H9 (cell line): ENCODE results near the gene DEFB121. TPM values are rescaled to one million over a fixed set of nuclear protein-coding genes. Genes with fewer than 3 reads are reported as not detected.

ENCODE experiments used
- DNase-seq: peaks from one replicate; pipeline ENCODE4 v3.0.0-alpha.2; 2017
- H2AFZ ChIP-seq: one replicate; pipeline ENCODE4 v1.6.1; 2013; ENCODE audit warnings: mild to moderate bottlenecking, low read length, control low read depth, moderate library complexity
- H2AK5ac ChIP-seq: 2 replicates; pipeline ENCODE4 v1.6.1; 2013; ENCODE audit warnings: low read length, control low read depth, mixed read lengths; ENCODE audit not compliant: insufficient read length
- H2BK120ac ChIP-seq: one replicate; pipeline ENCODE4 v1.6.1; 2013; ENCODE audit warnings: low read depth, mild to moderate bottlenecking, low read length, control low read depth, inconsistent platforms; ENCODE audit not compliant: poor library complexity, severe bottlenecking
- H2BK12ac ChIP-seq: 2 replicates; pipeline ENCODE4 v1.6.1; 2013; ENCODE audit warnings: low read length, control low read depth, mixed read lengths, low read depth; ENCODE audit not compliant: insufficient read length
- H2BK15ac ChIP-seq: 2 replicates; pipeline ENCODE4 v1.6.1; 2013; ENCODE audit warnings: low read depth, low read length, control low read depth
- H2BK20ac ChIP-seq: one replicate; pipeline ENCODE4 v1.6.1; 2013; ENCODE audit warnings: low read depth, mild to moderate bottlenecking, low read length, control low read depth, inconsistent platforms; ENCODE audit not compliant: poor library complexity, severe bottlenecking
- H2BK5ac ChIP-seq: 2 replicates; pipeline ENCODE4 v1.6.1; 2013; ENCODE audit warnings: low read length, control low read depth, mixed read lengths; ENCODE audit not compliant: insufficient read length
- H3K14ac ChIP-seq: 2 replicates; pipeline ENCODE4 v1.6.1; 2013; ENCODE audit warnings: low read length, control low read depth; ENCODE audit not compliant: insufficient read depth
- H3K18ac ChIP-seq: 2 replicates; pipeline ENCODE4 v1.6.1; 2013; ENCODE audit warnings: low read depth, mild to moderate bottlenecking, mixed read lengths, low read length, control low read depth; ENCODE audit not compliant: insufficient read length
- H3K23ac ChIP-seq: 2 replicates; pipeline ENCODE4 v1.6.1; 2013; ENCODE audit warnings: low read length, control low read depth, mixed read lengths, low read depth; ENCODE audit not compliant: insufficient read length
- H3K23me2 ChIP-seq: 2 replicates; pipeline ENCODE4 v1.6.1; 2013; ENCODE audit warnings: low read depth, mild to moderate bottlenecking, mixed read lengths, low read length, control low read depth; ENCODE audit not compliant: insufficient read length, poor library complexity, severe bottlenecking
- H3K27ac ChIP-seq: 2 replicates; pipeline ENCODE4 v1.5.1; 2013; ENCODE audit warnings: low read length, control low read depth, mixed read lengths, low read depth; ENCODE audit not compliant: insufficient read length
- H3K27me3 ChIP-seq: 2 replicates; pipeline ENCODE4 v1.6.1; 2013; ENCODE audit warnings: low read length, control low read depth, inconsistent platforms; ENCODE audit not compliant: insufficient read depth
- H3K4ac ChIP-seq: 2 replicates; pipeline ENCODE4 v1.6.1; 2013; ENCODE audit warnings: low read depth, mild to moderate bottlenecking, control low read depth, inconsistent platforms, low read length, moderate library complexity
- H3K4me1 ChIP-seq: 2 replicates; pipeline ENCODE4 v1.6.1; 2013; ENCODE audit warnings: low read length, control low read depth, inconsistent platforms; ENCODE audit not compliant: insufficient read depth
- H3K4me2 ChIP-seq: 2 replicates; pipeline ENCODE4 v1.6.1; 2013; ENCODE audit warnings: low read length, control low read depth, mixed read lengths; ENCODE audit not compliant: insufficient read length, insufficient read depth
- H3K56ac ChIP-seq: 2 replicates; pipeline ENCODE4 v1.6.1; 2013; ENCODE audit warnings: low read depth, mild to moderate bottlenecking, mixed read lengths, low read length, control low read depth; ENCODE audit not compliant: insufficient read length
- H3K79me1 ChIP-seq: 2 replicates; pipeline ENCODE4 v1.6.1; 2013; ENCODE audit warnings: low read depth, mild to moderate bottlenecking, moderate library complexity, low read length, control low read depth, inconsistent platforms; ENCODE audit not compliant: insufficient read depth, poor library complexity, severe bottlenecking
- H3K79me2 ChIP-seq: 2 replicates; pipeline ENCODE4 v1.6.1; 2013; ENCODE audit warnings: low read length, control low read depth, inconsistent platforms; ENCODE audit not compliant: insufficient read depth
- H3K9ac ChIP-seq: 2 replicates; pipeline ENCODE4 v1.6.1; 2013; ENCODE audit warnings: low read length, control low read depth, mixed read lengths; ENCODE audit not compliant: insufficient read length; ENCODE audit errors: extremely low read depth
- H3K9me3 ChIP-seq: one replicate; pipeline ENCODE4 v1.6.1; 2013; ENCODE audit warnings: low read depth, low read length, inconsistent platforms; ENCODE audit not compliant: control insufficient read depth
- H3T11ph ChIP-seq: one replicate; pipeline ENCODE4 v1.6.1; 2013; ENCODE audit warnings: mild to moderate bottlenecking, low read length, control low read depth, inconsistent platforms
- H4K20me1 ChIP-seq: one replicate; pipeline ENCODE4 v1.6.1; 2013; ENCODE audit not compliant: control insufficient read depth, insufficient read length, insufficient read depth
- H4K5ac ChIP-seq: 2 replicates; pipeline ENCODE4 v1.6.1; 2013; ENCODE audit warnings: low read depth, mild to moderate bottlenecking, mixed read lengths, low read length, control low read depth; ENCODE audit not compliant: insufficient read length
- H4K8ac ChIP-seq: replicated peaks from 2 replicates; pipeline ENCODE4 v1.6.1; 2013; ENCODE audit warnings: low read length, control low read depth, mixed read lengths, low read depth; ENCODE audit not compliant: insufficient read length
- H4K91ac ChIP-seq: 2 replicates; pipeline ENCODE4 v1.6.1; 2013; ENCODE audit warnings: low read depth, mild to moderate bottlenecking, moderate library complexity, mixed read lengths, low read length, control low read depth; ENCODE audit not compliant: insufficient read length
- H3K27ac Mint-ChIP-seq, 3 experiments: 2 replicates in 2 of 3; 3 replicates in 1 of 3; pipeline ENCODE4 v1.8.0; 2020 to 2021; ENCODE audit warnings: mixed read lengths in 3 of 3, mild to moderate bottlenecking in 1 of 3, moderate library complexity in 1 of 3
- H3K27me3 Mint-ChIP-seq: 2 replicates; pipeline ENCODE4 v1.8.0; 2021; ENCODE audit warnings: low read depth, mild to moderate bottlenecking, moderate library complexity, mixed read lengths
- H3K36me3 Mint-ChIP-seq, 3 experiments: 2 replicates in 2 of 3; 3 replicates in 1 of 3; pipeline ENCODE4 v1.8.0; 2020 to 2021; ENCODE audit warnings: low read depth in 3 of 3, mixed read lengths in 3 of 3; ENCODE audit not compliant: insufficient read depth in 1 of 3
- H3K4me1 Mint-ChIP-seq, 2 experiments: 2 replicates each; pipeline ENCODE4 v1.8.0; 2020; ENCODE audit warnings: mixed read lengths in 2 of 2
- H3K4me3 Mint-ChIP-seq, 2 experiments: 2 replicates in 1 of 2; 3 replicates in 1 of 2; pipeline ENCODE4 v1.8.0; 2020 to 2021; ENCODE audit warnings: mild to moderate bottlenecking in 2 of 2, mixed read lengths in 2 of 2, moderate library complexity in 1 of 2
- H3K9me3 Mint-ChIP-seq, 2 experiments: 2 replicates in 1 of 2; 3 replicates in 1 of 2; pipeline ENCODE4 v1.8.0; 2020; ENCODE audit warnings: mild to moderate bottlenecking in 2 of 2, mixed read lengths in 2 of 2, moderate library complexity in 1 of 2
- WGBS: extraction: QIAGEN DNeasy Blood & Tissue Kit; methylation state at CpG from one replicate; pipeline ENCODE4 v1.1.7; 2013; ENCODE audit warnings: missing lambda C conversion rate, low lambda C conversion rate, mixed read lengths; ENCODE audit not compliant: insufficient read length; ENCODE audit errors: extremely low coverage; 5-methylcytosine and 5-hydroxymethylcytosine counted together
- total RNA-seq: library from RNA; stranded (reverse); gene quantifications from 2 replicates; pipeline ENCODE4 v1.2.1, GENCODE V29; 2021
- TF ChIP-seq, protein P1 (sequence below): fragments of 200-600 bp; sonication (generic); conservative IDR thresholded peaks from 3 replicates; pipeline ENCODE4 v1.8.0; 2021; ENCODE audit warnings: antibody characterized with exemption, mild to moderate bottlenecking

The DEFB121 gene
- total RNA-seq, 1 experiment from 2014 or later = not detected

- H3K18ac ChIP-seq = no peak overlapping the region
- H3K4me2 ChIP-seq = no peak overlapping the region
- H3K27ac ChIP-seq = no peak overlapping the region
- H3K27me3 Mint-ChIP-seq = peaks cover 1% of the 10 kb centered on the region
- peaks cover 61% of the 10 kb centered on the region for H3K9me3 ChIP-seq
- no peak overlapping the region for H2BK15ac ChIP-seq
- no peaks in the 10 kb centered on the region for H4K20me1 ChIP-seq
- H2BK120ac ChIP-seq = no peak overlapping the region
- WGBS = no CpG with 5 or more reads among the region's 4 CpGs
- no peak overlapping the region for H3K23ac ChIP-seq
- H3K4ac ChIP-seq = no peak overlapping the region
- H3K79me2 ChIP-seq = no peaks in the 10 kb centered on the region
- no peaks in the 10 kb centered on the region for H3K23me2 ChIP-seq
- H2BK20ac ChIP-seq = no peak overlapping the region
- no peak overlapping the region for H2AK5ac ChIP-seq
- H3K4me1 ChIP-seq = no peaks in the 10 kb centered on the region
- no peak for DNase-seq
- no peak overlapping the region for H2AFZ ChIP-seq
- H3K4me1 Mint-ChIP-seq = no peaks in the 10 kb centered on the region
- no peak overlapping the region for H4K8ac ChIP-seq
- no peak overlapping the region for H3K4me3 Mint-ChIP-seq
- H3K36me3 Mint-ChIP-seq = peaks cover 4 to 20% (median 8%) of the 10 kb centered on the region in 3 experiments; a peak in 5 of 7 replicates
- no peak overlapping the region for H2BK12ac ChIP-seq
- no peak overlapping the region for H3K14ac ChIP-seq
- peaks cover 82 to 88% of the 10 kb centered on the region in 2 experiments for H3K9me3 Mint-ChIP-seq
- H3K56ac ChIP-seq = no peak overlapping the region
- H3T11ph ChIP-seq = no peak overlapping the region
- no peaks in the 10 kb centered on the region for H3K79me1 ChIP-seq
- H4K5ac ChIP-seq = no peak overlapping the region
- no peak overlapping the region for H2BK5ac ChIP-seq
- TF ChIP-seq, protein P1, sequence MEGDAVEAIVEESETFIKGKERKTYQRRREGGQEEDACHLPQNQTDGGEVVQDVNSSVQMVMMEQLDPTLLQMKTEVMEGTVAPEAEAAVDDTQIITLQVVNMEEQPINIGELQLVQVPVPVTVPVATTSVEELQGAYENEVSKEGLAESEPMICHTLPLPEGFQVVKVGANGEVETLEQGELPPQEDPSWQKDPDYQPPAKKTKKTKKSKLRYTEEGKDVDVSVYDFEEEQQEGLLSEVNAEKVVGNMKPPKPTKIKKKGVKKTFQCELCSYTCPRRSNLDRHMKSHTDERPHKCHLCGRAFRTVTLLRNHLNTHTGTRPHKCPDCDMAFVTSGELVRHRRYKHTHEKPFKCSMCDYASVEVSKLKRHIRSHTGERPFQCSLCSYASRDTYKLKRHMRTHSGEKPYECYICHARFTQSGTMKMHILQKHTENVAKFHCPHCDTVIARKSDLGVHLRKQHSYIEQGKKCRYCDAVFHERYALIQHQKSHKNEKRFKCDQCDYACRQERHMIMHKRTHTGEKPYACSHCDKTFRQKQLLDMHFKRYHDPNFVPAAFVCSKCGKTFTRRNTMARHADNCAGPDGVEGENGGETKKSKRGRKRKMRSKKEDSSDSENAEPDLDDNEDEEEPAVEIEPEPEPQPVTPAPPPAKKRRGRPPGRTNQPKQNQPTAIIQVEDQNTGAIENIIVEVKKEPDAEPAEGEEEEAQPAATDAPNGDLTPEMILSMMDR = no peak
- no peaks in the 10 kb centered on the region for H3K27me3 ChIP-seq
- no peak overlapping the region for H4K91ac ChIP-seq
- no peak overlapping the region for H3K27ac Mint-ChIP-seq
- no peak overlapping the region for H3K9ac ChIP-seq
Measured at GRCh38 chr20:31363295-31363694, 42.7 kb downstream of the DEFB121 start.
